Right lobe of liver (tissue), 4 donors: ENCODE data around the gene KIF25.

ENCODE experiments used
- POLR2A ChIP-seq: fragments of 450-650 bp; IDR thresholded peaks from one replicate; pipeline ENCODE4 v1.6.1; 2017; ENCODE audit warnings: antibody characterized with exemption, mild to moderate bottlenecking
- TF ChIP-seq, protein P1 (sequence below), 4 donors: fragments of 200-600 bp in 3 of 4; fragments of 450-650 bp in 1 of 4; IDR thresholded peaks; one replicate each; pipeline versions ENCODE4 v1.5.1 to v1.8.0; 2016 to 2022; ENCODE audit warnings: antibody characterized with exemption in 4 of 4, mild to moderate bottlenecking in 2 of 4
- donor health status: DM: no; HTN: no; CAD: no.
- donor health status: DM: no; HTN: no; CAD: no.
- donor health status: DM: no; HTN: yes; CAD: no.

GRCh38 chr6:168004023-168004422 is 6.6 kb downstream of the KIF25 start:
- TF ChIP-seq, protein P1, sequence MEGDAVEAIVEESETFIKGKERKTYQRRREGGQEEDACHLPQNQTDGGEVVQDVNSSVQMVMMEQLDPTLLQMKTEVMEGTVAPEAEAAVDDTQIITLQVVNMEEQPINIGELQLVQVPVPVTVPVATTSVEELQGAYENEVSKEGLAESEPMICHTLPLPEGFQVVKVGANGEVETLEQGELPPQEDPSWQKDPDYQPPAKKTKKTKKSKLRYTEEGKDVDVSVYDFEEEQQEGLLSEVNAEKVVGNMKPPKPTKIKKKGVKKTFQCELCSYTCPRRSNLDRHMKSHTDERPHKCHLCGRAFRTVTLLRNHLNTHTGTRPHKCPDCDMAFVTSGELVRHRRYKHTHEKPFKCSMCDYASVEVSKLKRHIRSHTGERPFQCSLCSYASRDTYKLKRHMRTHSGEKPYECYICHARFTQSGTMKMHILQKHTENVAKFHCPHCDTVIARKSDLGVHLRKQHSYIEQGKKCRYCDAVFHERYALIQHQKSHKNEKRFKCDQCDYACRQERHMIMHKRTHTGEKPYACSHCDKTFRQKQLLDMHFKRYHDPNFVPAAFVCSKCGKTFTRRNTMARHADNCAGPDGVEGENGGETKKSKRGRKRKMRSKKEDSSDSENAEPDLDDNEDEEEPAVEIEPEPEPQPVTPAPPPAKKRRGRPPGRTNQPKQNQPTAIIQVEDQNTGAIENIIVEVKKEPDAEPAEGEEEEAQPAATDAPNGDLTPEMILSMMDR (IDR thresholded peaks at IDR 0.05) = no peak
- TF ChIP-seq POLR2A = no peak
